Measurements from ENCODE around the gene RDH8.
A peak's percentile ranks its signal among the peaks of the same experiment; 100 is the strongest.

Gene RDH8

GRCh38 chr19:10003271-10003670, 10.0 kb upstream of the RDH8 start:
- no peak for DNase-seq
- Histone ChIP-seq H3K4me1 (ENCODE audit: control insufficient read depth, insufficient read depth, low read length, poor library complexity, severe bottlenecking) (peaks cover 18% of the 10 kb centered on the region), H3K36me3 (ENCODE audit: control insufficient read depth, insufficient read depth, low read length) (no peaks in the 10 kb centered on the region), H3K27me3 (replicated peaks; ENCODE audit: control insufficient read depth, insufficient read depth, low read length, poor library complexity, severe bottlenecking) (peaks cover 17% of the 10 kb centered on the region), H3K9me3 (ENCODE audit: control insufficient read depth, low read length) (no peaks in the 10 kb centered on the region), H3K4me3 (ENCODE audit: insufficient read depth, low read depth, low read length, poor library complexity, severe bottlenecking) (no peak overlapping the region), H3K27ac (ENCODE audit: insufficient read depth, low read length, poor library complexity, severe bottlenecking) (no peak overlapping the region)

GRCh38 chr19:10004617-10005016, 8.7 kb upstream of the RDH8 start:
- no peaks in the 10 kb centered on the region for H3K36me3 ChIP-seq (ENCODE audit: control insufficient read depth, insufficient read depth, low read length)
- no peak overlapping the region for H3K27ac ChIP-seq (ENCODE audit: insufficient read depth, low read length, poor library complexity, severe bottlenecking)
- H3K27me3 ChIP-seq (replicated peaks; ENCODE audit: control insufficient read depth, insufficient read depth, low read length, poor library complexity, severe bottlenecking) = peaks cover 28% of the 10 kb centered on the region
- DNase-seq = no peak
- no peak overlapping the region for H3K4me3 ChIP-seq (ENCODE audit: insufficient read depth, low read depth, low read length, poor library complexity, severe bottlenecking)
- H3K9me3 ChIP-seq (ENCODE audit: control insufficient read depth, low read length) = no peaks in the 10 kb centered on the region
- peaks cover 19% of the 10 kb centered on the region for H3K4me1 ChIP-seq (ENCODE audit: control insufficient read depth, insufficient read depth, low read length, poor library complexity, severe bottlenecking)

GRCh38 chr19:10005632-10006334, 7.5 kb upstream of the RDH8 start:
- H3K27me3 ChIP-seq (replicated peaks; ENCODE audit: control insufficient read depth, insufficient read depth, low read length, poor library complexity, severe bottlenecking) = peaks cover 33% of the 10 kb centered on the region
- no peaks in the 10 kb centered on the region for H3K9me3 ChIP-seq (ENCODE audit: control insufficient read depth, low read length)
- no peak overlapping the region for H3K4me3 ChIP-seq (ENCODE audit: insufficient read depth, low read depth, low read length, poor library complexity, severe bottlenecking)
- no peaks in the 10 kb centered on the region for H3K36me3 ChIP-seq (ENCODE audit: control insufficient read depth, insufficient read depth, low read length)
- peaks cover 16% of the 10 kb centered on the region for H3K4me1 ChIP-seq (ENCODE audit: control insufficient read depth, insufficient read depth, low read length, poor library complexity, severe bottlenecking)
- no peak overlapping the region for H3K27ac ChIP-seq (ENCODE audit: insufficient read depth, low read length, poor library complexity, severe bottlenecking)
- no peak for DNase-seq

GRCh38 chr19:10006335-10006708, 7.0 kb upstream of the RDH8 start:
- Histone ChIP-seq H3K9me3 (ENCODE audit: control insufficient read depth, low read length) (no peaks in the 10 kb centered on the region), H3K27ac (ENCODE audit: insufficient read depth, low read length, poor library complexity, severe bottlenecking) (no peak overlapping the region), H3K36me3 (ENCODE audit: control insufficient read depth, insufficient read depth, low read length) (no peaks in the 10 kb centered on the region), H3K4me1 (ENCODE audit: control insufficient read depth, insufficient read depth, low read length, poor library complexity, severe bottlenecking) (peaks cover 16% of the 10 kb centered on the region), H3K27me3 (replicated peaks; ENCODE audit: control insufficient read depth, insufficient read depth, low read length, poor library complexity, severe bottlenecking) (peaks cover 37% of the 10 kb centered on the region), H3K4me3 (ENCODE audit: insufficient read depth, low read depth, low read length, poor library complexity, severe bottlenecking) (no peak overlapping the region)
- peak in 2 of 3 donors; percentile 7 to 12 for DNase-seq

GRCh38 chr19:10006752-10007323, 6.4 kb upstream of the RDH8 start:
- no peak for DNase-seq
- Histone ChIP-seq H3K27me3 (replicated peaks; ENCODE audit: control insufficient read depth, insufficient read depth, low read length, poor library complexity, severe bottlenecking) (peaks cover 35% of the 10 kb centered on the region), H3K27ac (ENCODE audit: insufficient read depth, low read length, poor library complexity, severe bottlenecking) (no peak overlapping the region), H3K9me3 (ENCODE audit: control insufficient read depth, low read length) (no peaks in the 10 kb centered on the region), H3K4me3 (ENCODE audit: insufficient read depth, low read depth, low read length, poor library complexity, severe bottlenecking) (no peak overlapping the region), H3K4me1 (ENCODE audit: control insufficient read depth, insufficient read depth, low read length, poor library complexity, severe bottlenecking) (peaks cover 16% of the 10 kb centered on the region), H3K36me3 (ENCODE audit: control insufficient read depth, insufficient read depth, low read length) (no peaks in the 10 kb centered on the region)

GRCh38 chr19:10007371-10008183, 5.7 kb upstream of the RDH8 start:
- Histone ChIP-seq H3K27me3 (replicated peaks; ENCODE audit: control insufficient read depth, insufficient read depth, low read length, poor library complexity, severe bottlenecking) (peaks cover 35% of the 10 kb centered on the region), H3K9me3 (ENCODE audit: control insufficient read depth, low read length) (no peaks in the 10 kb centered on the region), H3K4me1 (ENCODE audit: control insufficient read depth, insufficient read depth, low read length, poor library complexity, severe bottlenecking) (peaks cover 16% of the 10 kb centered on the region), H3K4me3 (ENCODE audit: insufficient read depth, low read depth, low read length, poor library complexity, severe bottlenecking) (no peak overlapping the region), H3K36me3 (ENCODE audit: control insufficient read depth, insufficient read depth, low read length) (no peaks in the 10 kb centered on the region), H3K27ac (ENCODE audit: insufficient read depth, low read length, poor library complexity, severe bottlenecking) (no peak overlapping the region)
- DNase-seq = no peak

- no peak for DNase-seq
- H3K4me3 ChIP-seq (ENCODE audit: insufficient read depth, low read depth, low read length, poor library complexity, severe bottlenecking) = no peak overlapping the region
Observed at GRCh38 chr19:10008184-10008765, 5.0 kb upstream of the RDH8 start.

GRCh38 chr19:10009714-10010224, 3.5 kb upstream of the RDH8 start:
- Histone ChIP-seq H3K4me1 (ENCODE audit: control insufficient read depth, insufficient read depth, low read length, poor library complexity, severe bottlenecking) (peaks cover 16% of the 10 kb centered on the region), H3K27me3 (replicated peaks; ENCODE audit: control insufficient read depth, insufficient read depth, low read length, poor library complexity, severe bottlenecking) (peaks cover 35% of the 10 kb centered on the region), H3K9me3 (ENCODE audit: control insufficient read depth, low read length) (no peaks in the 10 kb centered on the region), H3K36me3 (ENCODE audit: control insufficient read depth, insufficient read depth, low read length) (no peaks in the 10 kb centered on the region), H3K27ac (ENCODE audit: insufficient read depth, low read length, poor library complexity, severe bottlenecking) (no peak overlapping the region), H3K4me3 (ENCODE audit: insufficient read depth, low read depth, low read length, poor library complexity, severe bottlenecking) (no peak overlapping the region)
- no peak for DNase-seq

More at GRCh38 chr19:10008184-10008765, 5.0 kb upstream of the RDH8 start:
- H3K36me3 ChIP-seq (ENCODE audit: control insufficient read depth, insufficient read depth, low read length) = no peaks in the 10 kb centered on the region
- no peaks in the 10 kb centered on the region for H3K9me3 ChIP-seq (ENCODE audit: control insufficient read depth, low read length)
- H3K27me3 ChIP-seq (replicated peaks; ENCODE audit: control insufficient read depth, insufficient read depth, low read length, poor library complexity, severe bottlenecking) = peaks cover 35% of the 10 kb centered on the region
- H3K27ac ChIP-seq (ENCODE audit: insufficient read depth, low read length, poor library complexity, severe bottlenecking) = no peak overlapping the region
- H3K4me1 ChIP-seq (ENCODE audit: control insufficient read depth, insufficient read depth, low read length, poor library complexity, severe bottlenecking) = peaks cover 16% of the 10 kb centered on the region

- no peak for DNase-seq
- no peak within 1 kb of the TSS for H3K4me3 ChIP-seq (ENCODE audit: insufficient read depth, low read depth, low read length, poor library complexity, severe bottlenecking)
- no peak within 1 kb of the TSS for H3K27ac ChIP-seq (ENCODE audit: insufficient read depth, low read length, poor library complexity, severe bottlenecking)
Observed at GRCh38 chr19:10010247-10010691, 3.0 kb upstream of the RDH8 start, which contains the start of gene COL5A3. Gene COL5A3 (minus strand): TSS chr19:10010504. CDS start chr19:10010385, 119 bp downstream.

More at GRCh38 chr19:10010247-10010691, 3.0 kb upstream of the RDH8 start, which contains the start of gene COL5A3:
- no peaks in the 10 kb centered on the region for H3K36me3 ChIP-seq (ENCODE audit: control insufficient read depth, insufficient read depth, low read length)
- peaks cover 35% of the 10 kb centered on the region for H3K27me3 ChIP-seq (replicated peaks; ENCODE audit: control insufficient read depth, insufficient read depth, low read length, poor library complexity, severe bottlenecking)
- no peaks in the 10 kb centered on the region for H3K9me3 ChIP-seq (ENCODE audit: control insufficient read depth, low read length)
- H3K4me1 ChIP-seq (ENCODE audit: control insufficient read depth, insufficient read depth, low read length, poor library complexity, severe bottlenecking) = peaks cover 16% of the 10 kb centered on the region
